GM18951 (cell line): ENCODE data around the gene TXN.
"Not testable (repeated sequence)": the region's sequence is repeated elsewhere in the genome, so short reads cannot be mapped to it uniquely, and the experiment has no call there.

Experiments used
- POLR2A ChIP-seq: IDR thresholded peaks from 4 replicates; pipeline ENCODE4 v1.6.1; 2011; ENCODE audit warnings: mild to moderate bottlenecking; ENCODE audit not compliant: insufficient read length, insufficient read depth; ENCODE audit errors: extremely low read depth
- in situ Hi-C: fragments of 300-500 bp; cut with MboI; formaldehyde crosslinking; loops from one replicate; pipeline ENCODE4 v1.12.0; 2022; ENCODE audit warnings: low sequenced_read_pairs, mixed read lengths, inconsistent platforms; ENCODE audit not compliant: unreplicated experiment

TXN gene

DNA sequence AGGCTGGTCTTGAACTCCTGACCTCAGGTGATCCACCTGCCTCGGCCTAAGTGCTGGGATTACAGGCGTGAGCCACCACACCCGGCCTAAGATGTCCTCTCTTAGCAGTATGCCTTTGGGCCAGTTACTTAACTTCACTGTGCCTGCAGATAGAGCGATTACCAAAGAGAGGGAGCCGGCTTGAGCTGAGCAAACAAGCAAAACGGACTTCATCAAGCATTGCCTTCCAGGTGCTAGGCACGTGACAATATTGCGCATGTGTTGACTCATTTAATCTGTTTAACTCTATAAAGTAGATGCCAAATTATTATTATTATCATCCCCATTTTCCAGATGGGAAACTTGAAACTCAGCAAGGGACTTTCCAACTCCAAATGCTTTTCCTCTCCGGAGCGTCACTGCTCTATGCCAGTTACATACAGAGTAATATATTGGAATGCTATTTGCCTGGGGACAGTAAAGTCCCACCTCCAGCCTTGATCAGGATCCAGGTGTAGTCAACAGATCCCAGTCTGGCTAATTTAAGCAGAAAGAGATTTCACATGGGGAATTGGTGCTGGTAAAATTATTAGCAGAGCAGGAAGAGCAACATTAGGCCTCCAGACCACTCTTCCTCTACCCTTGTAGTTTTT is 42.8 kb downstream of the TXN start:
- in situ Hi-C loops = no loop called here
- TF ChIP-seq POLR2A = no peak

DNA sequence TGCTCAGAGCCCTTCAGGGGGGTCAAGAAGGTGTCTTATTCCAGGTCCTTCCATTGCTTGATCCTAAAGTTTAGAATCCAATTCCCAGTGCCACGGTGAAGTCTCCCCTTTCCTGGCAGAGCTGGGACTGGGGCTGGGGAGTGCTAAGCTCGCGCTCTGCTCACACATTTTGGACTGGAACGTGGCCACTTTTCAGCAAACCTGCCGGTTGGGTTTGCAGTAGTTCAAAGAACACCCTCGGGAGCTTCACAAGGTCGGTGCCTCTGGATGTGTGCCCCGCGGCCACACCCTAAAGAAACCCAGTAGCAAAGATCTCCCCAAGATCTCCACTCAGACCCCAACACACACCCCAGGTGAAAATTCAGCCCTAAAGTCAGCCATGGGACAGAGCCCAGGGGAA is 48.3 kb downstream of the TXN start, which contains the start of gene C9orf152:
Gene C9orf152 (minus strand): TSS at position 129 of the 400 bp plus-strand sequence. CDS start 580 bp downstream, outside the sequence.
- TF ChIP-seq POLR2A = no peak
- in situ Hi-C loops = no loop called here

DNA sequence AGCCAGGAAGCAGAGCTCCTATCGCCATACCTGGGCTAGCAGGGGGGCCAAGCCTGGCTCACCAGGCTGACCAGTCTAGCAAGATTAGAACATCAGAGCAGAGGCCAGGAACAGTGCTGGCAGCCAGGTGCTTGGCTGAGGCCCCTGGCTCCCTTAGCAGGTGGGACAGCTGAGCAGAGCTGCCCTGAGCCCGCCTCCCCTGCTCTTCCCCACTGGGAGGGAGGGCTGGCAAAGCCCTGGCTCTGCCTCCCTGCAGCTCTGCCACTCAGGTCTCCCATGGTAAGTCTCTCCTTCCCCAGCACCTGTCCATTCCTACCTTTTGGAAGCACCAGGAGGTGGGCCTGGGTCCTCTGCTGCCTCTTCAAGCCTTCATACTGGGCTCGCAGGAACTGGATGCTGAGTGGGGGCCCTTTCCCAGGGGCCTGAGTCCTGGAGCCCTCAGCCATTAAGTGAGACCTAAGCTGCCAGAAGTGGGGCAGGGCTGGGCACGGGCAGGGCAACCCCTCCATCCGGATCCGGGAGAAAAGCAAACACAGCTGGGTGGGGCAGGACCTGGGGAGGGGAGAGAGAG is 49.2 kb downstream of the TXN start:
- no peak for TF ChIP-seq POLR2A
- in situ Hi-C loops = no loop called here

DNA sequence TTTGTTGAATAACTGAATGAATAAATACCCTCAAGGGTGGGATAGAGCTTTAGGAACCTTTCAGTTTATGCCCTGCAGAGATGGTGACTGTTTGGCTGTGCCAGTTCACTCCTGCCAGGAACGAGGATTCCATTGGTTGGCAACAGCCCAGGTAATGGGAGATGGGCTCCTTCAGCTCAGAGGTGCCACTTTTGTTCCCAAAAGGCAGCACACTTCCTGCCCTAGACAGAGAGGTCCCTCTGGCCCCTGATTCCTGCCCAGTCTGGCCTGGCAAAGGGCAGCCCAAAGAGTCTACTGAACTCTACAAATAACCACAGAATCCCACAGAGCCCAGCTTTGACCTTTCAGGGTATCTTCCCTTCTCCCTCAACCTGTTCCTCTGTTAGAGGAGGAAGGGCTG is 49.9 kb downstream of the TXN start:
- in situ Hi-C loops = no loop called here
- TF ChIP-seq POLR2A = no peak

DNA sequence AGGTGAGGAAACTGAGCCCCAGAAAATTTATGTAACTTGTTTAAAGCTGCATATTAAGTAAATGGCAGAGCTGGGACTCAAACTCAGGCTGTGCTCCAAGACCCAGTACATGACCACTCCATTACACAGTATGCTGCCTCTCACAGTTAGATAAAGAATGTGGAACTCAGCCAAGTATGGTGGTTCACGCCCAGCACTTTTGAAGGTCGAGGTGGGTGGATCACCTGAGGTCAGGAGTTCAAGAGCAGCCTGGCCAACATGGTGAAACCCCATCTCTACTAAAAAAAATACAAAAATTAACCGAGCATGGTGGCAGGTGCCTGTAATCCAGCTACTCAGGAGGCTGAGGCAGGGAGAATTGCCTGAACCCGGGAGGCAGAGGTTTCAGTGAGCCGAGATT is 50.7 kb downstream of the TXN start:
- in situ Hi-C loops = not testable (repeated sequence)

DNA sequence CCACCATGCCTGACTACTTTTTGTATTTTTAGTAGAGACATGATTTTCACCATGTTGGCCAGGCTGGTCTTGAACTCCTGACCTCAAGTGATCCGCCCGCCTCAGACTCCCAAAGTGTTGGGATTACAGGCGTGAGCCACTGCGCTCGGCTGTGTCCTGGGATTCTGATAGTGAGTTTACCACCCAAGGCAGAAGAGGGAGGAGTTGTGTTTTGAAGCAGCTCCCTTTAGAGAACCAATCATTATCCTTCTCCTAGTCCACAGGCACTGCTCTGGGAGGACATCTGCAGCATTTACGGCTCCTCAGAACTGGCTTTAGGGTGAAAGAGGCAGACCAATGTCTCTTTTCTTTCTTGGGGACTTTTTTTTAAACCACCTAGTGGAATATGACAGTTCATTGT is 54.1 kb downstream of the TXN start:
- in situ Hi-C loops = no loop called here

DNA sequence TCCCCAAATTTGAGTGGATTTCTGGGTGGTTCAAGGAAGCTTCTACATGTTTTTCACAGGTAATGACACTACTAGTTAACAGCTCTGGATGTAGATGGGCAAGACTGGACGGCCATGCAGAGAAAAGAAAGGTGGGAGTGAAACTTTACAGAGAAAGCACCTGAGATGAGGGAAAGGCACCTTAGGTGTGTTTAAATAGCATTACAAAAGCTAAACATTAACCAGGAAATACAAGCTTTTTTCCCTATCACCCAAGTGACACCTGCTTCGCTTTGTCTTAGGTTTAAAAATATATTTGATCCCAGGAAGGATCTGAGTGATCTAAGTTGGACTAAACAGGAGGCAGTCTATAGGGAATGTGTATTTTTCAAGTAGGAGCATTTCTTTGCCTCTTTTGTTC is 56.7 kb downstream of the TXN start:
- no peak for TF ChIP-seq POLR2A
- in situ Hi-C loops = no loop called here

More for the DNA sequence above, 54.1 kb downstream of the TXN start:
- no peak for TF ChIP-seq POLR2A

DNA sequence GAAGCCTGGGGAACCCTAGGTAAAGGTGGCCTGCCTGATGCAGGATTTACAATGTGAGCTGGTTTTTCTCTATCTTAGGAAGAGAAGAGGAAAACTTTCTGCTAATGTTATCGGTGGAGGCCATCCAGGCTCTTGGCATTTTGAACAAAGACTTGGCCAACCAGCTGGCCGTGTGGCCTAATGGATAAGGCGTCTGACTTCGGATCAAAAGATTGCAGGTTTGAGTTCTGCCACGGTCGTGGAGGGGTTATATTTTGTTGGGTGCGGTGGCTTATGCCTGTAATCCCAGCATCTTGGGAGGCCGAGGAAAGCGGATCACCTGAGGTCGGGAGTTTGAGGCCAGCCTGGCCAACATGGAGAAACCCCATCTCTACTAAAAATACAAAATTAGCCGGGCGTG is 58.0 kb downstream of the TXN start:
- no peak for TF ChIP-seq POLR2A

DNA sequence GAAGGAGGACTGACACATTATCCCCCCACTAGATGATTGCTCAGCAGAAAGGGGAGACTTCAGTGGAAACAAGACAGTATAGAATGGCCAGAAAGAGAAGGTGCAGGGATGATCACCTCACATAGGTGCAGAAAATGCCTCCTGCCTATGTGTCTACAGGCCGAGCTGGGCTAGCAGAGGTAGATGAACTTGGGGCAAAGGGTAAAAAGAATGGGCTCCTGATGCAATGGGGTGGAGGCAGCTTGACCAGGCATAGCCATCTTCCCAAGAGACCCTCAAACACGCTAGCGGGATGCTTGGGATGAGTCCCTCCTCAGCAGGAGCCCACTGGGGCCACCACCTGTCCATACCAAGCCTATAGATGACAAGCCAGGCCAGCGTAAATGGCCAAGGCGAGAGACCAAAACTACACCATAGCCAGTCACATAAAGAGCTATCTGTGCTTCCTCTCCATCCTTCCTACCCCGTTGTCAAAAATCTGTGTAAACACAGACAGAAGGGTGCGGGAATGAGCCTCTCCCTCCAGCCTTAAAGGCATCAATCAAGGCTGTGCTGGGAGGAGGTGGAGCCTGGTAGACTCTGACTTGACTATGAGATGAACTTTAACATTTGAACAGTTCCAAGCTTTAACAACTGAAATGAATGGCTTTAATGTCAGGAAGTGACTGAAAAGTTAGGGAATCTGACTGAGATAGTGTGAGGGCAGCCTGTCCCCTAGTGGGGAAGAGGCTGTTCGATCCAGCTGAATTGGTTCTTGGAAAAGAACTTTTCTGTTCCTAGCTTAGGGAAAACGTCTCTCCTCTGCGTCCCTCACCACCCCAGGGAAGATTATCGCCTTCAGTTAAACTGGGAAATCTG is 58.7 kb downstream of the TXN start:
- no peak for TF ChIP-seq POLR2A
- in situ Hi-C loops = no loop called here

More for the DNA sequence above, 58.0 kb downstream of the TXN start:
- in situ Hi-C loops = no loop called here

DNA sequence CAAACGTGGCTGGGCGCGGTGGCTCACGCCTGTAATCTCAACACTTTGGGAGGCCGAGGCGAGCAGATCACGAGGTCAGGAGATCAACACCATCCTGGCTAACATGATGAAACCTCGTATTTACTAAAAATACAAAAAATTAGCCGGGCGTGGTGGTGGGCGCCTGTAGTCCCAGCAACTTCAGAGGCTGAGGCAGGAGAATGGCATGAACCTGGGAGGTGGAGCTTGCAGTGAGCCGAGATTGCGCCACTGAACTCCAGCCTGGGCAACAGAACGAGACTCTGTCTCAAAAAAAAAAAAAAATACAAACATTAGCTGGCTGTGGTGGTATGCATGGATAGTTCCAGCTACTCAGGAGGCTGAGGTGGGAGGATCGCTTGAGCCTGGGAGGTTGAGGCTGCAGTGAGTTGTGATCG is 60.2 kb downstream of the TXN start:
- in situ Hi-C loops = not testable (repeated sequence)
